K562 (cell line): Measurements from ENCODE around the gene ASIC3. TPM values are rescaled to one million over a fixed set of nuclear protein-coding genes. Genes with fewer than 3 reads are reported as not detected.

Source experiments
- AFF1 ChIP-seq, 2 experiments: fragments of 450-650 bp; IDR thresholded peaks; 2 replicates each; pipeline ENCODE4 v1.6.1; 2018; ENCODE audit warnings: mild to moderate bottlenecking in 2 of 2, low read depth in 1 of 2; ENCODE audit not compliant: partially characterized antibody in 2 of 2
- BCL6 ChIP-seq: fragments of 250-450 bp; sonication (Bioruptor Pico); IDR thresholded peaks from 2 replicates; pipeline ENCODE4 v1.4.0; 2020
- DIDO1 ChIP-seq: fragments of 450-650 bp; IDR thresholded peaks from 2 replicates; pipeline ENCODE4 v1.6.1; 2016; ENCODE audit warnings: low read depth, missing biosample characterization, missing genetic modification characterization
- ETS2 ChIP-seq: IDR thresholded peaks from 2 replicates; pipeline ENCODE4 v1.6.1; 2016; ENCODE audit warnings: borderline replicate concordance, missing genetic modification characterization, mild to moderate bottlenecking, moderate library complexity, missing compliant biosample characterization; ENCODE audit not compliant: poor library complexity, severe bottlenecking
- FOXJ3 ChIP-seq: sonication (generic); formaldehyde crosslinking; IDR thresholded peaks from 2 replicates; pipeline ENCODE4 v1.4.0; 2020; ENCODE audit warnings: mild to moderate bottlenecking, missing genetic modification reagents
- HDAC8 ChIP-seq: fragments of 450-650 bp; IDR thresholded peaks from 2 replicates; pipeline ENCODE4 v1.6.1; 2016; ENCODE audit warnings: mild to moderate bottlenecking, missing genetic modification characterization, moderate library complexity, missing compliant biosample characterization
- HOXB6 ChIP-seq: fragments of 250-450 bp; sonication (Bioruptor Pico); IDR thresholded peaks from 2 replicates; pipeline ENCODE4 v1.5.1; 2022; ENCODE audit warnings: mild to moderate bottlenecking, borderline replicate concordance
- MEIS2 ChIP-seq: fragments of 450-650 bp; IDR thresholded peaks from 2 replicates; pipeline ENCODE4 v1.6.1; 2014; ENCODE audit warnings: mild to moderate bottlenecking; ENCODE audit not compliant: partially characterized antibody
- MLLT1 ChIP-seq, 2 experiments: fragments of 450-650 bp; IDR thresholded peaks; 2 replicates each; pipeline ENCODE4 v1.6.1; 2016
- RB1 ChIP-seq: fragments of 450-650 bp; IDR thresholded peaks from 2 replicates; pipeline ENCODE4 v1.6.1; 2017; ENCODE audit warnings: low read depth, mild to moderate bottlenecking
- RBFOX2 ChIP-seq: fragments of 200-400 bp; formaldehyde crosslinking; IDR thresholded peaks from 2 replicates; pipeline ENCODE4 v1.6.1; 2017; ENCODE audit warnings: low read depth, mild to moderate bottlenecking, low read length, moderate library complexity
- RBM39 ChIP-seq: fragments of 200-400 bp; formaldehyde crosslinking; optimal IDR thresholded peaks from 2 replicates; pipeline ENCODE3; 2018; ENCODE audit warnings: low read depth, low read length
- SMARCC2 ChIP-seq: fragments of 450-650 bp; IDR thresholded peaks from 2 replicates; pipeline ENCODE4 v1.6.1; 2017; ENCODE audit warnings: antibody characterized with exemption, moderate library complexity, mild to moderate bottlenecking, low read depth
- ZBTB26 ChIP-seq: fragments of 450-650 bp; formaldehyde crosslinking; IDR thresholded peaks from 2 replicates; pipeline ENCODE4 v1.4.0; 2022; ENCODE audit warnings: missing genetic modification characterization
- ZC3H11A ChIP-seq: IDR thresholded peaks from 2 replicates; pipeline ENCODE4 v1.6.1; 2012; ENCODE audit warnings: low read depth, low read length, improper control_type of control experiment
- ZNF263 ChIP-seq: sonication (generic); formaldehyde crosslinking; IDR thresholded peaks from 2 replicates; pipeline ENCODE4 v1.8.0; 2022; ENCODE audit warnings: mild to moderate bottlenecking, missing genetic modification reagents, borderline replicate concordance
- ZNF277 ChIP-seq: fragments of 250-450 bp; sonication (Bioruptor Pico); IDR thresholded peaks from 2 replicates; pipeline ENCODE4 v1.8.0; 2022; ENCODE audit warnings: inconsistent platforms, mild to moderate bottlenecking, moderate library complexity, borderline replicate concordance
- ZNF707 ChIP-seq: fragments of 250-450 bp; sonication (Bioruptor Pico); conservative IDR thresholded peaks from 2 replicates; pipeline ENCODE4 v1.8.0; 2022; ENCODE audit warnings: inconsistent platforms, mild to moderate bottlenecking, moderate library complexity
- ZSCAN32 ChIP-seq: fragments of 450-650 bp; formaldehyde crosslinking; IDR thresholded peaks from 2 replicates; pipeline ENCODE4 v1.4.0; 2020; ENCODE audit warnings: mild to moderate bottlenecking, moderate library complexity
- polyA plus RNA-seq, 8 experiments: library from polyadenylated mRNA; depleted of rRNA in 4 of 8; stranded (reverse) in 5 of 8; unstranded in 3 of 8; fragments of >200 nt; fragmentation: Nextera tagmentation in 2 of 8; fragmentation: Illumina TruSeq in 1 of 8; extraction: Ambion mirVana in 2 of 8; extraction: Trizol in 1 of 8; gene quantifications; 2 replicates each; pipeline versions ENCODE4 v1.2.1 to v1.2.3, GENCODE V29; 2011 to 2014; ENCODE audit warnings: inconsistent platforms in 1 of 8, missing spikeins in 1 of 8
- total RNA-seq, 7 experiments: library from RNA; depleted of rRNA in 6 of 7; stranded (reverse); fragments of >200 nt in 6 of 7; fragmentation: Illumina TruSeq in 2 of 7; extraction: Trizol in 2 of 7; gene quantifications; 2 replicates each; pipeline versions ENCODE4 v1.2.1 to v1.2.3, GENCODE V29; 2011 to 2021; ENCODE audit warnings: low replicate concordance in 1 of 7

Gene ASIC3
- total and polyA plus RNA-seq, 9 of the 15 experiments (the other 6 are each of a cell fraction or from before 2014, with no cell fraction given), result 0.11 to 5.0 (median 0.87) TPM

- TF ChIP-seq DIDO1 (tag) (peak; percentile 39; the same call in 1 of the 2 replicates), HOXB6 (peak; percentile 12; the same call in 1 of the 2 replicates), RBFOX2 (peak; percentile 95), FOXJ3 (CRISPR knock-in tag) (no peak), SMARCC2 (peak; percentile 51; the same call in 1 of the 2 replicates), ETS2 (tag) (no peak), ZBTB26 (CRISPR knock-in tag) (peak; percentile 5; the same call in 1 of the 2 replicates), RB1 (peak; percentile 44), ZSCAN32 (no peak), MEIS2 (no peak), HDAC8 (tag) (0 out of 2 replicates have a peak, but pooled peaks have one; percentile 14), ZNF707 (CRISPR knock-in tag) (no peak), MLLT1 (IDR thresholded peaks at IDR 0.05) (peak in 1 of 2 experiments; percentile 65; a peak in 1 of 4 replicates), ZNF277 (CRISPR knock-in tag) (no peak), AFF1 (IDR thresholded peaks at IDR 0.05; ENCODE audit: low read depth in 1 of 2, partially characterized antibody in 2 of 2) (peak in 1 of 2 experiments; percentile 100), RBM39 (peak; percentile 23), BCL6 (CRISPR knock-in tag) (0 out of 2 replicates have a peak, but pooled peaks have one; percentile 48), ZNF263 (CRISPR knock-in tag) (no peak), ZC3H11A (no peak)
These were observed 9.9 kb downstream of the ASIC3 start (continued) for GRCh38 chr7:151057989-151058780.
